Spleen (tissue), 11 donors: ENCODE results near the gene MRPL55. TPM values are rescaled to one million over a fixed set of nuclear protein-coding genes. Genes with fewer than 3 reads are reported as not detected.

Source experiments
- DNase-seq: peaks from one replicate; pipeline ENCODE4 v3.0.0-alpha.2; 2020
- H3K27ac ChIP-seq, 8 donors: fragments of 200-600 bp; sonication (generic) in 7 of 8; 1 replicate in 4 of 8; 2 replicates in 4 of 8; pipeline versions ENCODE4 v1.5.0 to v1.8.0; 2016 to 2021; ENCODE audit warnings: inconsistent platforms in 4 of 8, mild to moderate bottlenecking in 4 of 8, moderate library complexity in 1 of 8
- H3K27me3 ChIP-seq, 7 donors: fragments of 200-600 bp; sonication (generic) in 6 of 7; replicated peaks in 1 of 7; 1 replicate in 4 of 7; 2 replicates in 3 of 7; pipeline versions ENCODE4 v1.5.0 to v1.8.0; 2016 to 2021; ENCODE audit warnings: inconsistent platforms in 3 of 7, mild to moderate bottlenecking in 1 of 7
- H3K36me3 ChIP-seq, 6 donors: fragments of 200-600 bp; sonication (generic) in 5 of 6; 1 replicate in 4 of 6; 2 replicates in 2 of 6; pipeline versions ENCODE4 v1.5.0 to v1.8.0; 2016 to 2021; ENCODE audit warnings: inconsistent platforms in 2 of 6
- H3K4me1 ChIP-seq, 6 donors: fragments of 200-600 bp; sonication (generic) in 5 of 6; 1 replicate in 3 of 6; 2 replicates in 3 of 6; pipeline versions ENCODE4 v1.5.0 to v1.8.0; 2016 to 2021; ENCODE audit warnings: inconsistent platforms in 3 of 6
- H3K4me3 ChIP-seq, 8 donors: fragments of 200-600 bp; sonication (generic) in 7 of 8; 1 replicate in 4 of 8; 2 replicates in 4 of 8; pipeline versions ENCODE4 v1.5.0 to v1.8.0; 2016 to 2021; ENCODE audit warnings: inconsistent platforms in 4 of 8, mild to moderate bottlenecking in 4 of 8, moderate library complexity in 2 of 8
- H3K9me3 ChIP-seq, 8 donors: fragments of 200-600 bp; sonication (generic) in 7 of 8; 1 replicate in 4 of 8; 2 replicates in 4 of 8; pipeline versions ENCODE4 v1.5.0 to v1.8.0; 2016 to 2021; ENCODE audit warnings: inconsistent platforms in 4 of 8
- POLR2A ChIP-seq, 3 donors: fragments of 450-650 bp; IDR thresholded peaks; one replicate each; pipeline ENCODE4 v1.5.1; 2017; ENCODE audit warnings: antibody characterized with exemption in 3 of 3, mild to moderate bottlenecking in 1 of 3
- POLR2AphosphoS5 ChIP-seq, 3 donors: sonication (generic); formaldehyde crosslinking; IDR thresholded peaks; one replicate each; pipeline ENCODE4 v1.5.1; 2017; ENCODE audit warnings: antibody characterized with exemption in 3 of 3
- WGBS, 5 donors: extraction: QIAGEN DNeasy Blood & Tissue Kit in 3 of 5; methylation state at CpG; one replicate each; pipeline versions ENCODE4 v1.1.5 to v1.1.7; 2013 to 2018; 5-methylcytosine and 5-hydroxymethylcytosine counted together
- intact Hi-C: fragments of 100-400 bp; cut with DNase I; formaldehyde crosslinking; loops from one replicate; pipeline ENCODE4 v1.15.0; 2023; ENCODE audit warnings: low total_unique reads
- polyA plus RNA-seq, 3 donors: library from polyadenylated mRNA; stranded (reverse); fragments of 200-250 nt; gene quantifications; one replicate each; pipeline ENCODE4 v1.2.1, GENCODE V29; 2013
- total RNA-seq, 7 donors: library from RNA; depleted of rRNA in 3 of 7; stranded (reverse); fragments of >200 nt in 3 of 7; fragmentation: NEBNext Ultra II Directional in 4 of 7; extraction: Animal tissue kit (Norgen Biotek cat#: 25700) in 4 of 7; gene quantifications; one replicate each; pipeline versions ENCODE4 v1.1.0 to v1.2.1, GENCODE V29; 2016 to 2021
- TF ChIP-seq, protein P1 (sequence below), 11 experiments: fragments of 200-600 bp in 7 of 11; fragments of 450-650 bp in 4 of 11; sonication (generic) in 4 of 11; IDR thresholded peaks in 8 of 11; conservative IDR thresholded peaks in 3 of 11; 1 replicate in 7 of 11; 2 replicates in 4 of 11; pipeline versions ENCODE4 v1.4.0 to v1.8.0; 2016 to 2021; ENCODE audit warnings: antibody characterized with exemption in 11 of 11, inconsistent platforms in 4 of 11, mild to moderate bottlenecking in 1 of 11
- donor health status: healthy with polysubstance abuse.
- donor health status: DM: no; HTN: no; CAD: no; lungs with moderate emphysema.
- donor health status: DM: no; HTN: no; CAD: no.
- donor health status: Bipolar disorder and iron deficiency.
- donor health status: healthy.
- donor health status: DM: no; HTN: no; CAD: no.
- donor health status: DM: yes; HTN: yes; CAD: no.

MRPL55 gene
- total and polyA plus RNA-seq, 10 donors: 32.3 to 114 (median 72.1) TPM

DNA sequence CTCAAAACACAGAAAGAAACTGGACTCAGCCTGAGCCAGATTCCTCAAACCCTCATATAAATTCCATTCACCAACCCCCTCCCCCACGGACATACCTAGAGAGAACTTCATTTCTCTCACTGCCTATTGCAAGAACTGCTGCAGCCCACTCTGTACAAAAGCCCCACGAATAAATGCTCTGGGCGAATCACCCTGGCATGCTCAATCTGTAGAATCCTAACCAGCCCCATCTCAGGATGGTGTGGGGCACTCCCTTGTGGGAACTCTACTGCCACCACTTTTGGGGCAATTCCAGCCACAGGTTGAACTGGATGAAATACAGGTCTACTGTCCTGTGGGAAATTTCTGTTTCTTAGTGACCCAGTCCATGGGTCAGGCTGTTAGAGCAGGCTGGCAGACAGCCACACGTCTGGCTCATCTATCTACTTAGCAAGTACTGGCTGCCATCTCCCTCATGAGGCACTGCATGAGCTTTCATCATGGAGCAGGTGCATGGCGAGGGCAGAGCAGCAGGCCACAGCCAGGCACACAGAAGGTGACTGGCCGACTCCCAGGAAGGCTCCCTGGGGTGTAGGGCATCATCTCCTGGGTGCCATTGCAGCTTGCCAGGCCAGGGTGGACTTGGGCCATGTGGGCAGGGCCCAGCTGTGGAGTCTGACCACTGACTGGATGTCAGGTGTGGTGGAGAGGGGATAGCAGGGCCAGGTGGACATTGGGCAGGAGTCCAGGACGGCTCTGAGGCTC is 4.4 kb downstream of the MRPL55 start:
- no peak for DNase-seq
- Histone ChIP-seq H3K4me3 (no peak overlapping the region), H3K9me3 (no peaks in the 10 kb centered on the region), H3K36me3 (peaks cover 0 to 43% (median 29%) of the 10 kb centered on the region in 6 donors), H3K27me3 (no peaks in the 10 kb centered on the region), H3K27ac (peak overlapping the region in 3 of 8 donors; percentile 95 to 97 (median 96)), H3K4me1 (peaks cover 23 to 79% (median 52%) of the 10 kb centered on the region in 6 donors)
- 77 to 89% (median 82%) methylated on average over 4 to 7 of the region's 7 CpGs for WGBS, 5 donors
- TF ChIP-seq, protein P1, sequence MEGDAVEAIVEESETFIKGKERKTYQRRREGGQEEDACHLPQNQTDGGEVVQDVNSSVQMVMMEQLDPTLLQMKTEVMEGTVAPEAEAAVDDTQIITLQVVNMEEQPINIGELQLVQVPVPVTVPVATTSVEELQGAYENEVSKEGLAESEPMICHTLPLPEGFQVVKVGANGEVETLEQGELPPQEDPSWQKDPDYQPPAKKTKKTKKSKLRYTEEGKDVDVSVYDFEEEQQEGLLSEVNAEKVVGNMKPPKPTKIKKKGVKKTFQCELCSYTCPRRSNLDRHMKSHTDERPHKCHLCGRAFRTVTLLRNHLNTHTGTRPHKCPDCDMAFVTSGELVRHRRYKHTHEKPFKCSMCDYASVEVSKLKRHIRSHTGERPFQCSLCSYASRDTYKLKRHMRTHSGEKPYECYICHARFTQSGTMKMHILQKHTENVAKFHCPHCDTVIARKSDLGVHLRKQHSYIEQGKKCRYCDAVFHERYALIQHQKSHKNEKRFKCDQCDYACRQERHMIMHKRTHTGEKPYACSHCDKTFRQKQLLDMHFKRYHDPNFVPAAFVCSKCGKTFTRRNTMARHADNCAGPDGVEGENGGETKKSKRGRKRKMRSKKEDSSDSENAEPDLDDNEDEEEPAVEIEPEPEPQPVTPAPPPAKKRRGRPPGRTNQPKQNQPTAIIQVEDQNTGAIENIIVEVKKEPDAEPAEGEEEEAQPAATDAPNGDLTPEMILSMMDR (IDR thresholded peaks at IDR 0.05 in 8 of 11, conservative IDR thresholded peaks at IDR 0.05 in 3 of 11): no peak
- TF ChIP-seq POLR2AphosphoS5 (IDR thresholded peaks at IDR 0.05): peak in 2 of 3 donors; percentile 16 to 38
- TF ChIP-seq POLR2A (IDR thresholded peaks at IDR 0.05): no peak
- intact Hi-C loops: no loop called here

DNA sequence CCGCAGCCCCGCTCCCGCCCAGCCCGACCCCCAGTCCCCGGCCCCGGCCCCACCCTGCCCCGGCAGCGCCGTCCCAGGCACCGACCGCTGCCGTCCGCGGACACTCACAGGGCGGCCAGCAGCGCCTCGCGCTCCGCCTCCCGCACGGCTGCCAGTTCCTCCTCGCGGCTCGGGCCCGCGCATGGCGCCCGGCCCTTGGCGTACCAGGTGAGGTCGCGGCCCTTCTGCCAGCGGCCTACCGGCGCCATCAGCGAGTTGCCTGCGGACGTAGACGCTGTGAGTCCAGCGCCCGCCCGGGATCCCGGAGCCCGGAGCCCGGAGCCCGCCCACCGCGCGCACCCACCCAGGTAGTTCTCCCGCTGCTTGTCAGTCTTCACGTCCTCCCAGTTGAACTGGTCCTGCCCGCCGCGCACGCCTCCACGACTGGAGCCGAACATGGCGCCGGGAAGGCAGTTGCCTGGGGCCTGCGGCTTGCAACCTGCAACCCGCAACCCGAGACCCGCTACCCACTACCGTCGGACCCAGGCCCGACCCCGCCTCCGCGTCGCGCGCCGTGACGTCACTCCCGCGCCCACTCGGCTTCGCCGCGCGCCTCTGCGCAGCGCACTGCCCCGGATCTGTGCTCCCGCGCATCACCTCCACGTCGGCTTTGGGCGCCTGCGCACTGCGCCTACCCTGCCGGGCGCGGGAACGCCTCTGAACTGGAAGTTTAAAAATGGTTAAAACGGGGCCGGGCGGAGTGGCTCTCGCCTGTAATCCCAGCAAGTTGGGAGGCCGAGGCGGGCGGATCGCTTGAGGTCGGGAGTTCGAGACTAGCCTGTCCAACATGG is 6.1 kb downstream of the MRPL55 start, which contains the start of gene C1orf35:
Gene C1orf35, minus strand, starts transcription at position 535 of the 830 bp plus-strand sequence. Its CDS starts 98 bp downstream, at position 437.
- H3K4me3 ChIP-seq: peak within 1 kb of the TSS; percentile 41 to 99 (median 95)
- peaks cover 16 to 83% (median 46%) of the 10 kb centered on the region in 6 donors for H3K4me1 ChIP-seq
- TF ChIP-seq POLR2A (IDR thresholded peaks at IDR 0.05) (peak in 2 of 3 donors; percentile 41 to 78), POLR2AphosphoS5 (IDR thresholded peaks at IDR 0.05) (peak; percentile 92 to 96 (median 93))
- TF ChIP-seq, protein P1 (IDR thresholded peaks at IDR 0.05 in 8 of 11, conservative IDR thresholded peaks at IDR 0.05 in 3 of 11): peak in 3 of 11 experiments; percentile 15 to 22 (median 18)
- H3K36me3 ChIP-seq: peaks cover 0 to 59% (median 46%) of the 10 kb centered on the region in 6 donors
- intact Hi-C loops: no loop called here
- 0 to 1% (median 0%) methylated on average over 10 to 104 of the region's 104 CpGs for WGBS, 5 donors
- H3K27ac ChIP-seq: peak within 1 kb of the TSS; percentile 48 to 97 (median 94)
- no peaks in the 10 kb centered on the region for H3K9me3 ChIP-seq
- DNase-seq: peak; percentile 98
- H3K27me3 ChIP-seq: no peaks in the 10 kb centered on the region

- no peaks in the 10 kb centered on the region for H3K27me3 ChIP-seq
- 6 to 12% (median 8%) methylated on average over 24 to 73 of the region's 73 CpGs for WGBS, 5 donors
- H3K27ac ChIP-seq: peak overlapping the region; percentile 48 to 97 (median 94)
- peak overlapping the region; percentile 41 to 99 (median 95) for H3K4me3 ChIP-seq
- H3K4me1 ChIP-seq: peaks cover 14 to 83% (median 43%) of the 10 kb centered on the region in 6 donors
- intact Hi-C loops: no loop called here
- TF ChIP-seq, protein P1 (IDR thresholded peaks at IDR 0.05 in 8 of 11, conservative IDR thresholded peaks at IDR 0.05 in 3 of 11): peak in 5 of 11 experiments; percentile 17 to 42 (median 32)
- TF ChIP-seq POLR2AphosphoS5 (IDR thresholded peaks at IDR 0.05) (peak in 1 of 3 donors; percentile 27), POLR2A (IDR thresholded peaks at IDR 0.05) (no peak)
- no peaks in the 10 kb centered on the region for H3K9me3 ChIP-seq
- DNase-seq: peak; percentile 90
- H3K36me3 ChIP-seq: peaks cover 0 to 59% (median 51%) of the 10 kb centered on the region in 6 donors
These were observed 6.9 kb downstream of the MRPL55 start for GRCh38 chr1:228101994-228102790.
